B cell (primary cell): ENCODE measurements around the gene VPS37C. TPM values are rescaled to one million over a fixed set of nuclear protein-coding genes. Genes with fewer than 3 reads are reported as not detected.

Experiments used
- ATAC-seq: fragments of 200-7000 bp; cut with Tn5 transposase; one replicate; pipeline ENCODE4 v1.10.0; 2021; ENCODE audit warnings: low read depth, mild to moderate bottlenecking, moderate number of reproducible peaks, moderate library complexity
- CTCF ChIA-PET: fragments of 350-600 bp; sonication (Branson Sonifier 250); formaldehyde crosslinking; loops from one replicate; lab custom pipeline; 2021; ENCODE audit warnings: antibody characterized with exemption, inconsistent platforms; lab: Charles Lee
- POLR2A ChIA-PET: fragments of 350-600 bp; sonication (Branson Sonifier 250); formaldehyde crosslinking; loops from one replicate; lab custom pipeline; 2021; ENCODE audit warnings: antibody characterized with exemption; lab: Charles Lee
- DNase-seq: peaks from one replicate; pipeline ENCODE4 v3.0.0; 2013
- H2AFZ ChIP-seq: 2 replicates; pipeline ENCODE4 v1.6.1; 2012; ENCODE audit warnings: mild to moderate bottlenecking, low read depth, low read length; ENCODE audit not compliant: insufficient read depth, poor library complexity, severe bottlenecking
- H3K27ac ChIP-seq, 2 donors: 1 replicate in 1 of 2; 2 replicates in 1 of 2; pipeline ENCODE4 v1.5.1; 2012 to 2013; ENCODE audit warnings: low read length in 2 of 2, mild to moderate bottlenecking in 2 of 2, moderate library complexity in 1 of 2
- H3K27me3 ChIP-seq, 4 experiments: fragments of 200-600 bp in 1 of 4; sonication (generic) in 1 of 4; replicated peaks in 1 of 4; 1 replicate in 2 of 4; 2 replicates in 2 of 4; pipeline versions ENCODE4 v1.6.1 to v1.7.0; 2013 to 2016; ENCODE audit warnings: low read length in 3 of 4, mild to moderate bottlenecking in 2 of 4, mixed read lengths in 1 of 4, moderate library complexity in 1 of 4; ENCODE audit not compliant: insufficient read depth in 4 of 4, control insufficient read depth in 3 of 4; ENCODE audit errors: control extremely low read depth in 1 of 4
- H3K36me3 ChIP-seq, 2 experiments: replicated peaks in 1 of 2; 1 replicate in 1 of 2; 2 replicates in 1 of 2; pipeline versions ENCODE4 v1.6.1 to v1.7.1; 2013; ENCODE audit warnings: low read length in 1 of 2; ENCODE audit not compliant: insufficient read depth in 2 of 2, control insufficient read depth in 1 of 2; ENCODE audit errors: control extremely low read depth in 1 of 2, extremely low read depth in 1 of 2
- H3K4me1 ChIP-seq, 2 donors: fragments of 200-600 bp in 1 of 2; sonication (generic) in 1 of 2; 1 replicate in 1 of 2; 2 replicates in 1 of 2; pipeline versions ENCODE4 v1.5.1 to v1.6.1; 2013 to 2017; ENCODE audit warnings: low read length in 2 of 2; ENCODE audit not compliant: control insufficient read depth in 2 of 2, insufficient read depth in 2 of 2
- H3K4me2 ChIP-seq: replicated peaks from 2 replicates; pipeline ENCODE3; 2012; ENCODE audit warnings: mild to moderate bottlenecking, low read depth, low read length; ENCODE audit not compliant: poor library complexity, severe bottlenecking
- H3K4me3 ChIP-seq, 5 experiments: fragments of 200-600 bp in 1 of 5; sonication (generic) in 1 of 5; 1 replicate in 3 of 5; 2 replicates in 2 of 5; pipeline versions ENCODE4 v1.5.1 to v1.7.0; 2011 to 2016; ENCODE audit warnings: low read length in 4 of 5, mild to moderate bottlenecking in 4 of 5, low read depth in 2 of 5, control low read depth in 1 of 5, moderate library complexity in 1 of 5; ENCODE audit not compliant: insufficient read depth in 1 of 5; ENCODE audit errors: control extremely low read depth in 1 of 5, extremely low read depth in 1 of 5
- H3K79me2 ChIP-seq: fragments of 200-600 bp; sonication (generic); one replicate; pipeline ENCODE4 v1.6.0; 2016; ENCODE audit warnings: low read length; ENCODE audit not compliant: control insufficient read depth, insufficient read depth
- H3K9ac ChIP-seq: fragments of 200-600 bp; sonication (generic); 2 replicates; pipeline ENCODE4 v1.6.1; 2017; ENCODE audit warnings: mild to moderate bottlenecking, low read length, moderate library complexity
- H3K9me3 ChIP-seq, 3 donors: one replicate each; pipeline versions ENCODE4 v1.6.1 to v1.7.1; 2013; ENCODE audit warnings: low read length in 2 of 3; ENCODE audit not compliant: control insufficient read depth in 2 of 3, insufficient read depth in 1 of 3; ENCODE audit errors: control extremely low read depth in 1 of 3
- H4K20me1 ChIP-seq: 2 replicates; pipeline ENCODE4 v1.6.0; 2012; ENCODE audit warnings: mild to moderate bottlenecking, low read length; ENCODE audit not compliant: insufficient read depth, control insufficient read depth, poor library complexity, severe bottlenecking
- H3K27ac Mint-ChIP-seq: one replicate; pipeline ENCODE4 v1.8.0; 2021; ENCODE audit warnings: mixed read lengths
- H3K27me3 Mint-ChIP-seq: one replicate; pipeline ENCODE4 v1.8.0; 2021; ENCODE audit warnings: mixed read lengths
- H3K4me1 Mint-ChIP-seq: one replicate; pipeline ENCODE4 v1.8.0; 2021; ENCODE audit warnings: mixed read lengths
- H3K4me3 Mint-ChIP-seq: one replicate; pipeline ENCODE4 v1.8.0; 2021; ENCODE audit warnings: mixed read lengths
- H3K9me3 Mint-ChIP-seq: one replicate; pipeline ENCODE4 v1.8.0; 2022; ENCODE audit warnings: mixed read lengths; ENCODE audit not compliant: insufficient read depth
- EZH2 ChIP-seq: IDR thresholded peaks from 2 replicates; pipeline ENCODE4 v1.6.1; 2012; ENCODE audit warnings: borderline replicate concordance, low read depth, mild to moderate bottlenecking, moderate library complexity, low read length; ENCODE audit not compliant: insufficient read depth, poor library complexity, severe bottlenecking
- WGBS: methylation state at CpG from one replicate; pipeline ENCODE4 v1.1.5; 2013; ENCODE audit warnings: missing lambda C conversion rate; ENCODE audit not compliant: insufficient coverage; 5-methylcytosine and 5-hydroxymethylcytosine counted together
- intact Hi-C: fragments of 100-400 bp; cut with micrococcal nuclease; formaldehyde crosslinking; loops from one replicate; pipeline ENCODE4 v1.10.0; 2022
- polyA plus RNA-seq: library from polyadenylated mRNA; depleted of rRNA; stranded (reverse); fragments of >200 nt; gene quantifications from 2 replicates; pipeline ENCODE4 v1.2.3, GENCODE V29; 2012
- total RNA-seq, 2 donors: library from RNA; stranded (reverse); fragments of 120-200 nt in 1 of 2; gene quantifications; 1 replicate in 1 of 2; 2 replicates in 1 of 2; pipeline versions ENCODE4 v1.2.3 to v1.2.4, GENCODE V29; 2013 to 2022
- TF ChIP-seq, protein P1 (sequence below): fragments of 200-600 bp; IDR thresholded peaks from one replicate; pipeline ENCODE4 v1.8.0; 2022; ENCODE audit warnings: antibody characterized with exemption, mild to moderate bottlenecking

VPS37C gene
- total and polyA plus RNA-seq, 2 donors (not counting 1 experiment from before 2014, with no cell fraction given), result 6.4 to 20.1 TPM

DNA sequence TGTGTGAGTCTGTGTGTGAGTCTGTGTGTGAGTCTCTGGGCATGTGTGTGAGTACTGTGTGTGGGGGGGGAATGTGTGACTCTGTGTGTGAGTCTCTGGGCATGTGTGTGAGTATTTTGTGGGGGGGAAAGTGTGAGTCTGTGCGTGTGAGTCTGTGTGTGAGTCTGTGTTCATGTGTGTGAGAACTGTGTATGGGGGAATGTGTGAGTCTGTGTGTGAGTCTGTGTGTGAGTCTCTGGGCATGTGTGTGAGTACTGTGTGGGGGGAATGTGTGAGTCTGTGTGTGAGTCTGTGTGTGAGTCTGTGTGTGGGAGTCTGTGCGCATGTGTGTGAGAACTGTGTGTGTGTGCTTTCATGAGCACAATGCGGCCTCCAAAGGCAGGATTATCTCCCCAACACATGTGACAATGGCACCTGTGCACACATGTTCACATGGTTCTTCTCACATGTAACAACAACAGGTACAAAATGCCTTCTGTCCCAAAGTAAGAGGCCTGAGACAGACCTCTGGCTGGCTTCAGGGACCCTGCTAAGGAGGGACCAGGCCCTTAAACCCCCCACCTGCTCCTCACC is 57.3 kb downstream of the VPS37C start:
- ATAC-seq (no peak), DNase-seq (no peak)
- Histone ChIP-seq H3K4me3 (peak overlapping the region in 2 of 5 experiments; percentile 16 to 20), H3K9me3 (peaks cover 0 to 4% (median 0%) of the 10 kb centered on the region in 3 donors), H3K9ac (peak overlapping the region; percentile 43), H3K27ac (peak overlapping the region in 1 of 2 donors; percentile 66), H4K20me1 (no peaks in the 10 kb centered on the region), H3K4me2 (peak overlapping the region; percentile 72), H2AFZ (no peak overlapping the region), H3K36me3 (peaks cover 0 to 4% of the 10 kb centered on the region in 2 experiments), H3K27me3 (no peaks in the 10 kb centered on the region), H3K4me1 (peaks cover 37 to 44% of the 10 kb centered on the region in 2 donors), H3K79me2 (peaks cover 31% of the 10 kb centered on the region)
- peak overlapping the region; percentile 64 for H3K4me3 Mint-ChIP-seq
- H3K9me3 Mint-ChIP-seq, result no peaks in the 10 kb centered on the region
- ChIA-PET CTCF (no interaction called here), POLR2A (no interaction called here)
- H3K27ac Mint-ChIP-seq, result no peak overlapping the region
- intact Hi-C loops, result loop anchor here (2.0 kb wide), 1 partner anchor 33 kb away; no protein-coding TSS in a partner anchor
- H3K27me3 Mint-ChIP-seq, result no peaks in the 10 kb centered on the region
- peaks cover 10% of the 10 kb centered on the region for H3K4me1 Mint-ChIP-seq
- 100% methylated on average over 1 of the region's 3 CpGs for WGBS
- TF ChIP-seq EZH2, result no peak
- TF ChIP-seq, protein P1, sequence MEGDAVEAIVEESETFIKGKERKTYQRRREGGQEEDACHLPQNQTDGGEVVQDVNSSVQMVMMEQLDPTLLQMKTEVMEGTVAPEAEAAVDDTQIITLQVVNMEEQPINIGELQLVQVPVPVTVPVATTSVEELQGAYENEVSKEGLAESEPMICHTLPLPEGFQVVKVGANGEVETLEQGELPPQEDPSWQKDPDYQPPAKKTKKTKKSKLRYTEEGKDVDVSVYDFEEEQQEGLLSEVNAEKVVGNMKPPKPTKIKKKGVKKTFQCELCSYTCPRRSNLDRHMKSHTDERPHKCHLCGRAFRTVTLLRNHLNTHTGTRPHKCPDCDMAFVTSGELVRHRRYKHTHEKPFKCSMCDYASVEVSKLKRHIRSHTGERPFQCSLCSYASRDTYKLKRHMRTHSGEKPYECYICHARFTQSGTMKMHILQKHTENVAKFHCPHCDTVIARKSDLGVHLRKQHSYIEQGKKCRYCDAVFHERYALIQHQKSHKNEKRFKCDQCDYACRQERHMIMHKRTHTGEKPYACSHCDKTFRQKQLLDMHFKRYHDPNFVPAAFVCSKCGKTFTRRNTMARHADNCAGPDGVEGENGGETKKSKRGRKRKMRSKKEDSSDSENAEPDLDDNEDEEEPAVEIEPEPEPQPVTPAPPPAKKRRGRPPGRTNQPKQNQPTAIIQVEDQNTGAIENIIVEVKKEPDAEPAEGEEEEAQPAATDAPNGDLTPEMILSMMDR, result no peak
